Esophagus squamous epithelium (tissue), 5 donors: ENCODE measurements around the gene PRSS50. TPM values are rescaled to one million over a fixed set of nuclear protein-coding genes. Genes with fewer than 3 reads are reported as not detected.

Source experiments
- DNase-seq: peaks from one replicate; lab custom pipeline; 2025; lab: John Stamatoyannopoulos, UW
- H3K27ac ChIP-seq, 4 donors: fragments of 200-600 bp; sonication (generic); one replicate each; pipeline ENCODE4 v1.5.1; 2016 to 2019; ENCODE audit warnings: mild to moderate bottlenecking in 1 of 4
- H3K27me3 ChIP-seq, 4 donors: fragments of 200-600 bp; sonication (generic); 1 replicate in 3 of 4; 2 replicates in 1 of 4; pipeline versions ENCODE4 v1.5.1 to v1.6.0; 2017 to 2021; ENCODE audit warnings: antibody characterized with exemption in 1 of 4
- H3K36me3 ChIP-seq, 3 donors: fragments of 200-600 bp; sonication (generic); one replicate each; pipeline ENCODE4 v1.5.1; 2016 to 2019
- H3K4me1 ChIP-seq, 3 donors: fragments of 200-600 bp; sonication (generic); one replicate each; pipeline ENCODE4 v1.5.1; 2017 to 2019
- H3K4me3 ChIP-seq, 4 donors: fragments of 200-600 bp; sonication (generic); 1 replicate in 3 of 4; 2 replicates in 1 of 4; pipeline ENCODE4 v1.5.1; 2016 to 2019; ENCODE audit warnings: mild to moderate bottlenecking in 2 of 4, moderate library complexity in 1 of 4
- H3K9me3 ChIP-seq, 3 donors: fragments of 200-600 bp; sonication (generic); one replicate each; pipeline ENCODE4 v1.5.1; 2016 to 2019
- CTCF ChIP-seq, 6 experiments: fragments of 450-650 bp in 4 of 6; fragments of 200-600 bp in 2 of 6; sonication (generic) in 2 of 6; IDR thresholded peaks; one replicate each; pipeline ENCODE4 v1.5.1; 2016 to 2019; ENCODE audit warnings: antibody characterized with exemption in 6 of 6, mild to moderate bottlenecking in 4 of 6, moderate library complexity in 4 of 6
- POLR2A ChIP-seq, 4 donors: fragments of 450-650 bp; IDR thresholded peaks; one replicate each; pipeline ENCODE4 v1.6.1; 2017; ENCODE audit warnings: antibody characterized with exemption in 4 of 4, mild to moderate bottlenecking in 4 of 4, moderate library complexity in 3 of 4
- WGBS, 2 donors: methylation state at CpG; one replicate each; pipeline ENCODE4 v1.1.5; 2018; 5-methylcytosine and 5-hydroxymethylcytosine counted together
- intact Hi-C: fragments of 100-400 bp; cut with DNase I; formaldehyde crosslinking; loops from one replicate; pipeline ENCODE4 v1.15.0; 2022
- total RNA-seq, 4 donors: library from RNA; depleted of rRNA; stranded (reverse); fragments of >200 nt; gene quantifications; one replicate each; pipeline ENCODE4 v1.1.0, GENCODE V29; 2016
- donor health status: DM: yes; HTN: yes; CAD: no.

The PRSS50 gene
- total RNA-seq, 4 donors from 2014 or later = 0.19 TPM; not detected in 3

- H3K27me3 ChIP-seq = peaks cover 0 to 30% (median 0%) of the 10 kb centered on the region in 4 donors
- H3K36me3 ChIP-seq = no peaks in the 10 kb centered on the region
- H3K27ac ChIP-seq = no peak overlapping the region
- H3K9me3 ChIP-seq = no peaks in the 10 kb centered on the region
- 25 to 27% methylated on average over 2 to 6 of the region's 22 CpGs for WGBS, 2 donors
- intact Hi-C loops = no loop called here
- no peak overlapping the region for H3K4me3 ChIP-seq
- no peak for TF ChIP-seq POLR2A (IDR thresholded peaks at IDR 0.05)
- no peak for TF ChIP-seq CTCF (IDR thresholded peaks at IDR 0.05)
- H3K4me1 ChIP-seq = peaks cover 0 to 16% (median 0%) of the 10 kb centered on the region in 3 donors
- DNase-seq = no peak
Measured at GRCh38 chr3:46713898-46714552, 3.6 kb downstream of the PRSS50 start.

GRCh38 chr3:46713050-46713897, 4.4 kb downstream of the PRSS50 start:
- 84 to 93% methylated on average over 10 of the region's 14 CpGs for WGBS, 2 donors
- no peaks in the 10 kb centered on the region for H3K36me3 ChIP-seq
- H3K4me3 ChIP-seq = no peak overlapping the region
- no peak overlapping the region for H3K27ac ChIP-seq
- H3K9me3 ChIP-seq = no peaks in the 10 kb centered on the region
- intact Hi-C loops = no loop called here
- no peak for TF ChIP-seq CTCF (IDR thresholded peaks at IDR 0.05)
- TF ChIP-seq POLR2A (IDR thresholded peaks at IDR 0.05) = no peak
- H3K4me1 ChIP-seq = peaks cover 0 to 16% (median 0%) of the 10 kb centered on the region in 3 donors
- DNase-seq = no peak
- H3K27me3 ChIP-seq = peaks cover 0 to 25% (median 0%) of the 10 kb centered on the region in 4 donors

GRCh38 chr3:46712191-46713049, 5.2 kb downstream of the PRSS50 start:
- no peak for DNase-seq
- TF ChIP-seq CTCF (IDR thresholded peaks at IDR 0.05) = no peak
- TF ChIP-seq POLR2A (IDR thresholded peaks at IDR 0.05) = no peak
- Histone ChIP-seq H3K9me3 (no peaks in the 10 kb centered on the region), H3K27me3 (peaks cover 0 to 16% (median 0%) of the 10 kb centered on the region in 4 donors), H3K4me3 (no peak overlapping the region), H3K27ac (no peak overlapping the region), H3K4me1 (peaks cover 0 to 16% (median 0%) of the 10 kb centered on the region in 3 donors), H3K36me3 (no peaks in the 10 kb centered on the region)
- intact Hi-C loops = no loop called here
- WGBS, 2 donors = 80 to 88% methylated on average over 6 to 8 of the region's 13 CpGs

- Histone ChIP-seq H3K4me3 (no peak overlapping the region), H3K27ac (no peak overlapping the region), H3K36me3 (no peaks in the 10 kb centered on the region), H3K27me3 (peaks cover 0 to 9% (median 0%) of the 10 kb centered on the region in 4 donors), H3K9me3 (no peaks in the 10 kb centered on the region), H3K4me1 (peaks cover 0 to 18% (median 0%) of the 10 kb centered on the region in 3 donors)
- 78 to 100% methylated on average over 2 to 5 of the region's 7 CpGs for WGBS, 2 donors
- TF ChIP-seq POLR2A (IDR thresholded peaks at IDR 0.05) (no peak), CTCF (IDR thresholded peaks at IDR 0.05) (no peak)
- intact Hi-C loops = no loop called here
- DNase-seq = no peak
Measured at GRCh38 chr3:46711760-46712159, 5.9 kb downstream of the PRSS50 start.
